Measurements from ENCODE around the gene SAMHD1.

- TF ChIP-seq, protein P1, sequence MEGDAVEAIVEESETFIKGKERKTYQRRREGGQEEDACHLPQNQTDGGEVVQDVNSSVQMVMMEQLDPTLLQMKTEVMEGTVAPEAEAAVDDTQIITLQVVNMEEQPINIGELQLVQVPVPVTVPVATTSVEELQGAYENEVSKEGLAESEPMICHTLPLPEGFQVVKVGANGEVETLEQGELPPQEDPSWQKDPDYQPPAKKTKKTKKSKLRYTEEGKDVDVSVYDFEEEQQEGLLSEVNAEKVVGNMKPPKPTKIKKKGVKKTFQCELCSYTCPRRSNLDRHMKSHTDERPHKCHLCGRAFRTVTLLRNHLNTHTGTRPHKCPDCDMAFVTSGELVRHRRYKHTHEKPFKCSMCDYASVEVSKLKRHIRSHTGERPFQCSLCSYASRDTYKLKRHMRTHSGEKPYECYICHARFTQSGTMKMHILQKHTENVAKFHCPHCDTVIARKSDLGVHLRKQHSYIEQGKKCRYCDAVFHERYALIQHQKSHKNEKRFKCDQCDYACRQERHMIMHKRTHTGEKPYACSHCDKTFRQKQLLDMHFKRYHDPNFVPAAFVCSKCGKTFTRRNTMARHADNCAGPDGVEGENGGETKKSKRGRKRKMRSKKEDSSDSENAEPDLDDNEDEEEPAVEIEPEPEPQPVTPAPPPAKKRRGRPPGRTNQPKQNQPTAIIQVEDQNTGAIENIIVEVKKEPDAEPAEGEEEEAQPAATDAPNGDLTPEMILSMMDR (IDR thresholded peaks at IDR 0.05) = no peak
- no peak for TF ChIP-seq EZH2 (IDR thresholded peaks at IDR 0.05; ENCODE audit: borderline replicate concordance, insufficient read depth, low read depth, low read length, poor library complexity, severe bottlenecking)
Measured at GRCh38 chr20:36984257-36984638, 32.7 kb upstream of the SAMHD1 start.
